ENCODE results near the gene P4HB. TPM values are rescaled to one million over a fixed set of nuclear protein-coding genes. Genes with fewer than 3 reads are reported as not detected.

The P4HB gene
- total RNA-seq, 3 donors from 2014 or later, result 374 to 475 (median 466) TPM

- Histone ChIP-seq H3K4me3 (no peak overlapping the region), H3K27ac (no peak overlapping the region), H3K27me3 (no peaks in the 10 kb centered on the region), H3K4me1 (peaks cover 7 to 11% of the 10 kb centered on the region in 2 donors), H3K9me3 (no peaks in the 10 kb centered on the region), H3K36me3 (no peaks in the 10 kb centered on the region)
- no peak for DNase-seq (ENCODE audit: low spot score in 2 of 2)
- intact Hi-C loops (cut with DNase I; ENCODE audit: low total_unique reads), result loop anchor here (2.0 kb wide), 1 partner anchor 63 kb away; no protein-coding TSS in a partner anchor
- TF ChIP-seq POLR2A (IDR thresholded peaks at IDR 0.05), result no peak
- TF ChIP-seq POLR2AphosphoS5 (IDR thresholded peaks at IDR 0.05), result no peak
- TF ChIP-seq CTCF (IDR thresholded peaks at IDR 0.05), result no peak
Observed at GRCh38 chr17:81819708-81820107, 40.6 kb downstream of the P4HB start.

GRCh38 chr17:81817758-81818147 is 42.6 kb downstream of the P4HB start:
- Histone ChIP-seq H3K4me3 (no peak overlapping the region), H3K4me1 (peaks cover 7 to 11% of the 10 kb centered on the region in 2 donors), H3K36me3 (no peaks in the 10 kb centered on the region), H3K9me3 (no peaks in the 10 kb centered on the region), H3K27me3 (no peaks in the 10 kb centered on the region), H3K27ac (no peak overlapping the region)
- DNase-seq (ENCODE audit: low spot score in 2 of 2), result no peak
- no peak for TF ChIP-seq POLR2AphosphoS5 (IDR thresholded peaks at IDR 0.05)
- TF ChIP-seq POLR2A (IDR thresholded peaks at IDR 0.05), result no peak
- TF ChIP-seq CTCF (IDR thresholded peaks at IDR 0.05), result no peak
- intact Hi-C loops (cut with DNase I; ENCODE audit: low total_unique reads), result loop anchor here (2.0 kb wide), 1 partner anchor 65 kb away; no protein-coding TSS in a partner anchor

- no peak for TF ChIP-seq CTCF (IDR thresholded peaks at IDR 0.05)
- TF ChIP-seq POLR2A (IDR thresholded peaks at IDR 0.05), result no peak
- TF ChIP-seq POLR2AphosphoS5 (IDR thresholded peaks at IDR 0.05), result no peak
- intact Hi-C loops (cut with DNase I; ENCODE audit: low total_unique reads), result no loop called here
- Histone ChIP-seq H3K27ac (no peak overlapping the region), H3K9me3 (no peaks in the 10 kb centered on the region), H3K36me3 (no peaks in the 10 kb centered on the region), H3K4me3 (no peak overlapping the region), H3K27me3 (peaks cover 0 to 21% of the 10 kb centered on the region in 2 donors), H3K4me1 (no peaks in the 10 kb centered on the region)
- DNase-seq (ENCODE audit: low spot score in 2 of 2), result no peak
Observed at GRCh38 chr17:81815646-81815986, 44.7 kb downstream of the P4HB start.

DNA sequence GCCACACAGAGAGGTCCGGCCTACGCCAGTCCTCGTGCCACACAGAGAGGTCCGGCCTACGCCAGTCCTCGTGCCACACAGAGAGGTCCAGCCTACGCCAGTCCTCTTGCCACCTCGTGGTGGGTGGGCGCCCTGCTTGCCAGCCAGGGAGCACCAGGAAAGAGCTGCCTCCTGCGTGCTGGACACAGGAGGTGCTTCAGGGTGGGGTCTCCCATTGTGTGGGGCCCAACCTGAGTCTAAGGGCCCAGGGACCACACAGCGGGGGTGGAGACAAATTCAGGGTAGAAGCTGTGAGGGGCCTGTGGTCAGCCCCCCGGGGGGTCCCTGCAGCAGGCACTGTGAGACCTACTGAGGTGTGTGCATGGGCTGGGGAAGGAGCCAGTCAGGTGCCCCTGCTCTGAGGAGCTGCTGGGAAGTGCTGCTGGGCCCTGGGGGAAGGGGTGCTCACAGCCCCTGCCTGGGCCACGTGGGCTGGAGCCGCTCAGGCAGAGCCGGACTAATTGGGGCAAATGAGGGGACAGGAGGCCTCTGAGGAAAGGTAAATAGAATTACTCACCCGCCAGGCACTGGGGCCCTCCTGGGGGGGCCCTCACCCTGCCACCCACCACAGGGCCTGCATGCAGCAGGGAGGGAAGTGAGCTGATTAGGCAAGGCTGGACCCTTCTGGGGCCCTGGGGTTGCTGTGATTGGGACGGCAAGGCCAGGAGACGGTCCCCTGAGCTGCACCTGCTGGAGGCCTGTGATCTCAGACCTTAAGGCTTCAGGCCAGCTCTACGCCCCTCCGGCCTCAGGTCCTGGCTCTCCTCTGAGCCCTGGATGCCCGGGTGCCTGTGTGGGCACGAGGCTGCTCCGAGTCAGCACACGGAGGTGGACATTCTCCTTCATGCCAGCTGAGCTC is 45.3 kb downstream of the P4HB start:
- peaks cover 0 to 27% of the 10 kb centered on the region in 2 donors for H3K27me3 ChIP-seq
- H3K9me3 ChIP-seq, result no peaks in the 10 kb centered on the region
- TF ChIP-seq POLR2AphosphoS5 (IDR thresholded peaks at IDR 0.05) (no peak), POLR2A (IDR thresholded peaks at IDR 0.05) (no peak), CTCF (IDR thresholded peaks at IDR 0.05) (no peak)
- no peak overlapping the region for H3K4me3 ChIP-seq
- H3K36me3 ChIP-seq, result no peaks in the 10 kb centered on the region
- DNase-seq (ENCODE audit: low spot score in 2 of 2), result no peak
- no peaks in the 10 kb centered on the region for H3K4me1 ChIP-seq
- intact Hi-C loops (cut with DNase I; ENCODE audit: low total_unique reads), result no loop called here
- no peak overlapping the region for H3K27ac ChIP-seq

Data from breast epithelium (tissue), 4 donors.